GM23338 (cell line): Measurements from ENCODE around the gene PHTF2. TPM values are rescaled to one million over a fixed set of nuclear protein-coding genes. Genes with fewer than 3 reads are reported as not detected.

Experiments
- ATAC-seq: fragments of 200-7000 bp; cut with Tn5 transposase; 3 replicates; pipeline ENCODE4 v1.9.1; 2020
- DNase-seq: peaks from one replicate; pipeline ENCODE4 v3.0.0-alpha.2; 2015; ENCODE audit warnings: low spot score
- H2AFZ ChIP-seq: fragments of 200-600 bp; sonication (generic); 2 replicates; pipeline ENCODE4 v1.8.0; 2016; ENCODE audit warnings: antibody characterized with exemption, mild to moderate bottlenecking, moderate library complexity
- H3F3A ChIP-seq: fragments of 200-600 bp; sonication (generic); replicated peaks from 2 replicates; pipeline ENCODE4 v1.8.0; 2017; ENCODE audit warnings: antibody characterized with exemption, mixed run types, low read depth
- H3K27ac ChIP-seq: fragments of 200-600 bp; sonication (generic); 2 replicates; pipeline ENCODE4 v1.6.1; 2016; ENCODE audit warnings: low read depth
- H3K27me3 ChIP-seq: fragments of 200-600 bp; sonication (generic); 2 replicates; pipeline ENCODE4 v1.8.0; 2016; ENCODE audit warnings: mild to moderate bottlenecking, mixed run types, moderate library complexity; ENCODE audit not compliant: insufficient read depth
- H3K36me3 ChIP-seq: fragments of 200-600 bp; sonication (generic); 2 replicates; pipeline ENCODE4 v1.8.0; 2016; ENCODE audit warnings: mild to moderate bottlenecking; ENCODE audit not compliant: insufficient read depth
- H3K4me1 ChIP-seq: fragments of 200-600 bp; sonication (generic); 2 replicates; pipeline ENCODE4 v1.8.0; 2016; ENCODE audit warnings: mild to moderate bottlenecking, moderate library complexity; ENCODE audit not compliant: insufficient read depth
- H3K4me2 ChIP-seq: fragments of 200-600 bp; sonication (generic); 2 replicates; pipeline ENCODE4 v1.7.1; 2017; ENCODE audit warnings: mixed run types
- H3K4me3 ChIP-seq: fragments of 200-600 bp; sonication (generic); 2 replicates; pipeline ENCODE4 v1.6.1; 2016; ENCODE audit warnings: mixed run types
- H3K79me2 ChIP-seq: fragments of 200-600 bp; sonication (generic); replicated peaks from 2 replicates; pipeline ENCODE4 v1.8.0; 2017; ENCODE audit warnings: mild to moderate bottlenecking; ENCODE audit not compliant: insufficient read depth
- H3K9me2 ChIP-seq: fragments of 200-600 bp; sonication (generic); 2 replicates; pipeline ENCODE4 v1.8.0; 2017; ENCODE audit not compliant: insufficient read depth
- H4K20me1 ChIP-seq: fragments of 200-600 bp; sonication (generic); replicated peaks from 2 replicates; pipeline ENCODE4 v1.8.0; 2017; ENCODE audit warnings: mild to moderate bottlenecking; ENCODE audit not compliant: insufficient read depth
- H3K27ac Mint-ChIP-seq: 2 replicates; pipeline ENCODE4 v1.8.0; 2020; ENCODE audit warnings: inconsistent platforms, mild to moderate bottlenecking, moderate library complexity, mixed read lengths
- H3K27me3 Mint-ChIP-seq: 3 replicates; pipeline ENCODE4 v1.8.0; 2022; ENCODE audit warnings: low read depth, mild to moderate bottlenecking, moderate library complexity, mixed read lengths, inconsistent platforms; ENCODE audit not compliant: insufficient read depth, poor library complexity
- H3K36me3 Mint-ChIP-seq: 3 replicates; pipeline ENCODE4 v1.8.0; 2021; ENCODE audit warnings: low read depth, mild to moderate bottlenecking, inconsistent platforms, moderate library complexity, mixed read lengths
- H3K4me1 Mint-ChIP-seq: 3 replicates; pipeline ENCODE4 v1.8.0; 2020; ENCODE audit warnings: mild to moderate bottlenecking, inconsistent platforms, mixed read lengths
- H3K4me3 Mint-ChIP-seq: 3 replicates; pipeline ENCODE4 v1.8.0; 2021; ENCODE audit warnings: moderate library complexity, mild to moderate bottlenecking, inconsistent platforms, mixed read lengths
- H3K9me3 Mint-ChIP-seq: 3 replicates; pipeline ENCODE4 v1.8.0; 2020; ENCODE audit warnings: moderate library complexity, mild to moderate bottlenecking, inconsistent platforms, mixed read lengths
- CREB1 ChIP-seq: fragments of 250-450 bp; sonication (Bioruptor Pico); IDR thresholded peaks from 2 replicates; pipeline ENCODE4 v1.5.0; 2020; ENCODE audit warnings: low read depth, mild to moderate bottlenecking, moderate library complexity
- EZH2 ChIP-seq: fragments of 200-600 bp; sonication (generic); IDR thresholded peaks from one replicate; pipeline ENCODE4 v1.8.0; 2017; ENCODE audit warnings: antibody characterized with exemption, mild to moderate bottlenecking, low read depth; ENCODE audit not compliant: unreplicated experiment
- EZH2phosphoT487 ChIP-seq: fragments of 200-600 bp; sonication (generic); IDR thresholded peaks from one replicate; pipeline ENCODE4 v1.8.1; 2018; ENCODE audit warnings: antibody characterized with exemption; ENCODE audit not compliant: unreplicated experiment
- JUNB ChIP-seq: IDR thresholded peaks from one replicate; pipeline ENCODE4 v1.6.1; 2016; ENCODE audit warnings: antibody characterized with exemption; ENCODE audit not compliant: unreplicated experiment
- NANOG ChIP-seq: IDR thresholded peaks from 2 replicates; pipeline ENCODE4 v1.6.1; 2016; ENCODE audit warnings: antibody characterized with exemption, borderline replicate concordance
- POLR2AphosphoS5 ChIP-seq: IDR thresholded peaks from 2 replicates; pipeline ENCODE4 v1.6.1; 2016; ENCODE audit warnings: antibody characterized with exemption, low read depth
- STAT1 ChIP-seq: IDR thresholded peaks from one replicate; pipeline ENCODE4 v1.6.1; 2016; ENCODE audit warnings: antibody characterized with exemption; ENCODE audit not compliant: unreplicated experiment
- ZNF114 ChIP-seq: fragments of 250-450 bp; sonication (Bioruptor Pico); IDR thresholded peaks from 2 replicates; pipeline ENCODE4 v1.5.0; 2020; ENCODE audit warnings: mild to moderate bottlenecking, moderate library complexity
- ZNF331 ChIP-seq: fragments of 250-450 bp; sonication (Bioruptor Pico); IDR thresholded peaks from 2 replicates; pipeline ENCODE4 v1.5.0; 2020; ENCODE audit warnings: low read depth, mild to moderate bottlenecking, moderate library complexity
- polyA plus RNA-seq: library from polyadenylated mRNA; unstranded; fragments of >200 nt; fragmentation: Nextera tagmentation; extraction: Ambion mirVana; gene quantifications from 2 replicates; pipeline ENCODE4 v1.2.1, GENCODE V29; 2016
- total RNA-seq: library from RNA; depleted of rRNA; stranded (reverse); fragments of >200 nt; shearing (Covaris generic); gene quantifications from 2 replicates; pipeline ENCODE4 v1.2.3, GENCODE V29; 2014
- TF ChIP-seq, protein P1 (sequence below): IDR thresholded peaks from 2 replicates; pipeline ENCODE4 v1.6.1; 2016; ENCODE audit warnings: antibody characterized with exemption
- TF ChIP-seq, protein P2 (sequence below), 2 experiments: fragments of 200-600 bp in 1 of 2; sonication (generic) in 1 of 2; conservative IDR thresholded peaks; 2 replicates each; pipeline versions ENCODE4 v1.5.1 to v1.6.1; 2016 to 2017; ENCODE audit warnings: antibody characterized with exemption in 2 of 2, low read depth in 2 of 2, mild to moderate bottlenecking in 2 of 2, moderate library complexity in 1 of 2
- TF ChIP-seq, protein P3 (sequence below): fragments of 250-450 bp; sonication (Bioruptor Pico); IDR thresholded peaks from 2 replicates; pipeline ENCODE4 v1.5.0; 2020; ENCODE audit warnings: mild to moderate bottlenecking, moderate library complexity
- TF ChIP-seq, protein P4 (sequence below): IDR thresholded peaks from one replicate; pipeline ENCODE4 v1.6.1; 2018; ENCODE audit warnings: antibody characterized with exemption; ENCODE audit not compliant: unreplicated experiment

Gene PHTF2
- total and polyA plus RNA-seq, 2 experiments from 2014 or later, result 14.6 to 24.1 TPM

DNA sequence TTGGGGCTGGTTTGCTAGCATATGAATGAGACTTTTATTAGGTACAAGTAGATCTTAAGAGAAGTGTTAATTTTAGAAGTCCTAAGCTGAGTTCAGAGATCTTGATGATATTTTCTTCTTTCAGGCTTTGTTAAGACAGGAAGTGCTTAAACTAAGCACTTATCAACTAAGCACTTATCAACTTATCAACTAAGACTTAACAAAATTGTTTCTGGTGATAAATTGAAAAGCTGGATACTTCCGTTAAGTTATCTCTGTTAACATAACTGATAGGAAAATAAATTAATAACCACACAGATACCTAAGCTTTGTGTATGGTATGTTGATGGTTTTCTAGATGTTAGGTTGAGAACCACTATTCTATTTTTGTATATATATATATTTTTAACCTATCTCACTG, 113.7 kb downstream of the PHTF2 start:
- no peak overlapping the region for H3K27ac Mint-ChIP-seq
- Histone ChIP-seq H3K27me3 (no peaks in the 10 kb centered on the region), H3K4me3 (no peak overlapping the region), H4K20me1 (no peaks in the 10 kb centered on the region), H3K36me3 (no peaks in the 10 kb centered on the region), H2AFZ (no peak overlapping the region), H3K4me1 (no peaks in the 10 kb centered on the region), H3K4me2 (no peak overlapping the region), H3F3A (no peaks in the 10 kb centered on the region), H3K27ac (no peak overlapping the region), H3K79me2 (no peaks in the 10 kb centered on the region), H3K9me2 (no peaks in the 10 kb centered on the region)
- H3K27me3 Mint-ChIP-seq, result no peaks in the 10 kb centered on the region
- TF ChIP-seq EZH2 (no peak), POLR2AphosphoS5 (no peak), JUNB (no peak), EZH2phosphoT487 (no peak), CREB1 (CRISPR knock-in tag) (no peak), ZNF114 (CRISPR knock-in tag) (no peak), ZNF331 (no peak), NANOG (no peak), STAT1 (no peak)
- TF ChIP-seq, protein P1, sequence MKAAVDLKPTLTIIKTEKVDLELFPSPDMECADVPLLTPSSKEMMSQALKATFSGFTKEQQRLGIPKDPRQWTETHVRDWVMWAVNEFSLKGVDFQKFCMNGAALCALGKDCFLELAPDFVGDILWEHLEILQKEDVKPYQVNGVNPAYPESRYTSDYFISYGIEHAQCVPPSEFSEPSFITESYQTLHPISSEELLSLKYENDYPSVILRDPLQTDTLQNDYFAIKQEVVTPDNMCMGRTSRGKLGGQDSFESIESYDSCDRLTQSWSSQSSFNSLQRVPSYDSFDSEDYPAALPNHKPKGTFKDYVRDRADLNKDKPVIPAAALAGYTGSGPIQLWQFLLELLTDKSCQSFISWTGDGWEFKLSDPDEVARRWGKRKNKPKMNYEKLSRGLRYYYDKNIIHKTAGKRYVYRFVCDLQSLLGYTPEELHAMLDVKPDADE, result no peak
- TF ChIP-seq, protein P2, sequence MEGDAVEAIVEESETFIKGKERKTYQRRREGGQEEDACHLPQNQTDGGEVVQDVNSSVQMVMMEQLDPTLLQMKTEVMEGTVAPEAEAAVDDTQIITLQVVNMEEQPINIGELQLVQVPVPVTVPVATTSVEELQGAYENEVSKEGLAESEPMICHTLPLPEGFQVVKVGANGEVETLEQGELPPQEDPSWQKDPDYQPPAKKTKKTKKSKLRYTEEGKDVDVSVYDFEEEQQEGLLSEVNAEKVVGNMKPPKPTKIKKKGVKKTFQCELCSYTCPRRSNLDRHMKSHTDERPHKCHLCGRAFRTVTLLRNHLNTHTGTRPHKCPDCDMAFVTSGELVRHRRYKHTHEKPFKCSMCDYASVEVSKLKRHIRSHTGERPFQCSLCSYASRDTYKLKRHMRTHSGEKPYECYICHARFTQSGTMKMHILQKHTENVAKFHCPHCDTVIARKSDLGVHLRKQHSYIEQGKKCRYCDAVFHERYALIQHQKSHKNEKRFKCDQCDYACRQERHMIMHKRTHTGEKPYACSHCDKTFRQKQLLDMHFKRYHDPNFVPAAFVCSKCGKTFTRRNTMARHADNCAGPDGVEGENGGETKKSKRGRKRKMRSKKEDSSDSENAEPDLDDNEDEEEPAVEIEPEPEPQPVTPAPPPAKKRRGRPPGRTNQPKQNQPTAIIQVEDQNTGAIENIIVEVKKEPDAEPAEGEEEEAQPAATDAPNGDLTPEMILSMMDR (conservative IDR thresholded peaks at IDR 0.05; ENCODE audit: low read depth in 2 of 2), result no peak
- TF ChIP-seq, protein P3, sequence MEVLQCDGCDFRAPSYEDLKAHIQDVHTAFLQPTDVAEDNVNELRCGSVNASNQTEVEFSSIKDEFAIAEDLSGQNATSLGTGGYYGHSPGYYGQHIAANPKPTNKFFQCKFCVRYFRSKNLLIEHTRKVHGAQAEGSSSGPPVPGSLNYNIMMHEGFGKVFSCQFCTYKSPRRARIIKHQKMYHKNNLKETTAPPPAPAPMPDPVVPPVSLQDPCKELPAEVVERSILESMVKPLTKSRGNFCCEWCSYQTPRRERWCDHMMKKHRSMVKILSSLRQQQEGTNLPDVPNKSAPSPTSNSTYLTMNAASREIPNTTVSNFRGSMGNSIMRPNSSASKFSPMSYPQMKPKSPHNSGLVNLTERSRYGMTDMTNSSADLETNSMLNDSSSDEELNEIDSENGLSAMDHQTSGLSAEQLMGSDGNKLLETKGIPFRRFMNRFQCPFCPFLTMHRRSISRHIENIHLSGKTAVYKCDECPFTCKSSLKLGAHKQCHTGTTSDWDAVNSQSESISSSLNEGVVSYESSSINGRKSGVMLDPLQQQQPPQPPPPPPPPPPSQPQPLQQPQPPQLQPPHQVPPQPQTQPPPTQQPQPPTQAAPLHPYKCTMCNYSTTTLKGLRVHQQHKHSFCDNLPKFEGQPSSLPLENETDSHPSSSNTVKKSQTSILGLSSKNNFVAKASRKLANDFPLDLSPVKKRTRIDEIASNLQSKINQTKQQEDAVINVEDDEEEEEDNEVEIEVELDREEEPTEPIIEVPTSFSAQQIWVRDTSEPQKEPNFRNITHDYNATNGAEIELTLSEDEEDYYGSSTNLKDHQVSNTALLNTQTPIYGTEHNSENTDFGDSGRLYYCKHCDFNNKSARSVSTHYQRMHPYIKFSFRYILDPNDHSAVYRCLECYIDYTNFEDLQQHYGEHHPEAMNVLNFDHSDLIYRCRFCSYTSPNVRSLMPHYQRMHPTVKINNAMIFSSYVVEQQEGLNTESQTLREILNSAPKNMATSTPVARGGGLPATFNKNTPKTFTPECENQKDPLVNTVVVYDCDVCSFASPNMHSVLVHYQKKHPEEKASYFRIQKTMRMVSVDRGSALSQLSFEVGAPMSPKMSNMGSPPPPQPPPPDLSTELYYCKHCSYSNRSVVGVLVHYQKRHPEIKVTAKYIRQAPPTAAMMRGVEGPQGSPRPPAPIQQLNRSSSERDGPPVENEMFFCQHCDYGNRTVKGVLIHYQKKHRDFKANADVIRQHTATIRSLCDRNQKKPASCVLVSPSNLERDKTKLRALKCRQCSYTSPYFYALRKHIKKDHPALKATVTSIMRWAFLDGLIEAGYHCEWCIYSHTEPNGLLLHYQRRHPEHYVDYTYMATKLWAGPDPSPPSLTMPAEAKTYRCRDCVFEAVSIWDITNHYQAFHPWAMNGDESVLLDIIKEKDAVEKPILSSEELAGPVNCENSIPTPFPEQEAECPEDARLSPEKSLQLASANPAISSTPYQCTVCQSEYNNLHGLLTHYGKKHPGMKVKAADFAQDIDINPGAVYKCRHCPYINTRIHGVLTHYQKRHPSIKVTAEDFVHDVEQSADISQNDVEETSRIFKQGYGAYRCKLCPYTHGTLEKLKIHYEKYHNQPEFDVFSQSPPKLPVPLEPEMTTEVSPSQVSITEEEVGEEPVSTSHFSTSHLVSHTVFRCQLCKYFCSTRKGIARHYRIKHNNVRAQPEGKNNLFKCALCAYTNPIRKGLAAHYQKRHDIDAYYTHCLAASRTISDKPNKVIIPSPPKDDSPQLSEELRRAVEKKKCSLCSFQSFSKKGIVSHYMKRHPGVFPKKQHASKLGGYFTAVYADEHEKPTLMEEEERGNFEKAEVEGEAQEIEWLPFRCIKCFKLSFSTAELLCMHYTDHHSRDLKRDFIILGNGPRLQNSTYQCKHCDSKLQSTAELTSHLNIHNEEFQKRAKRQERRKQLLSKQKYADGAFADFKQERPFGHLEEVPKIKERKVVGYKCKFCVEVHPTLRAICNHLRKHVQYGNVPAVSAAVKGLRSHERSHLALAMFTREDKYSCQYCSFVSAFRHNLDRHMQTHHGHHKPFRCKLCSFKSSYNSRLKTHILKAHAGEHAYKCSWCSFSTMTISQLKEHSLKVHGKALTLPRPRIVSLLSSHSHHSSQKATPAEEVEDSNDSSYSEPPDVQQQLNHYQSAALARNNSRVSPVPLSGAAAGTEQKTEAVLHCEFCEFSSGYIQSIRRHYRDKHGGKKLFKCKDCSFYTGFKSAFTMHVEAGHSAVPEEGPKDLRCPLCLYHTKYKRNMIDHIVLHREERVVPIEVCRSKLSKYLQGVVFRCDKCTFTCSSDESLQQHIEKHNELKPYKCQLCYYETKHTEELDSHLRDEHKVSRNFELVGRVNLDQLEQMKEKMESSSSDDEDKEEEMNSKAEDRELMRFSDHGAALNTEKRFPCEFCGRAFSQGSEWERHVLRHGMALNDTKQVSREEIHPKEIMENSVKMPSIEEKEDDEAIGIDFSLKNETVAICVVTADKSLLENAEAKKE, result no peak
- TF ChIP-seq, protein P4, sequence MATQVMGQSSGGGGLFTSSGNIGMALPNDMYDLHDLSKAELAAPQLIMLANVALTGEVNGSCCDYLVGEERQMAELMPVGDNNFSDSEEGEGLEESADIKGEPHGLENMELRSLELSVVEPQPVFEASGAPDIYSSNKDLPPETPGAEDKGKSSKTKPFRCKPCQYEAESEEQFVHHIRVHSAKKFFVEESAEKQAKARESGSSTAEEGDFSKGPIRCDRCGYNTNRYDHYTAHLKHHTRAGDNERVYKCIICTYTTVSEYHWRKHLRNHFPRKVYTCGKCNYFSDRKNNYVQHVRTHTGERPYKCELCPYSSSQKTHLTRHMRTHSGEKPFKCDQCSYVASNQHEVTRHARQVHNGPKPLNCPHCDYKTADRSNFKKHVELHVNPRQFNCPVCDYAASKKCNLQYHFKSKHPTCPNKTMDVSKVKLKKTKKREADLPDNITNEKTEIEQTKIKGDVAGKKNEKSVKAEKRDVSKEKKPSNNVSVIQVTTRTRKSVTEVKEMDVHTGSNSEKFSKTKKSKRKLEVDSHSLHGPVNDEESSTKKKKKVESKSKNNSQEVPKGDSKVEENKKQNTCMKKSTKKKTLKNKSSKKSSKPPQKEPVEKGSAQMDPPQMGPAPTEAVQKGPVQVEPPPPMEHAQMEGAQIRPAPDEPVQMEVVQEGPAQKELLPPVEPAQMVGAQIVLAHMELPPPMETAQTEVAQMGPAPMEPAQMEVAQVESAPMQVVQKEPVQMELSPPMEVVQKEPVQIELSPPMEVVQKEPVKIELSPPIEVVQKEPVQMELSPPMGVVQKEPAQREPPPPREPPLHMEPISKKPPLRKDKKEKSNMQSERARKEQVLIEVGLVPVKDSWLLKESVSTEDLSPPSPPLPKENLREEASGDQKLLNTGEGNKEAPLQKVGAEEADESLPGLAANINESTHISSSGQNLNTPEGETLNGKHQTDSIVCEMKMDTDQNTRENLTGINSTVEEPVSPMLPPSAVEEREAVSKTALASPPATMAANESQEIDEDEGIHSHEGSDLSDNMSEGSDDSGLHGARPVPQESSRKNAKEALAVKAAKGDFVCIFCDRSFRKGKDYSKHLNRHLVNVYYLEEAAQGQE, result no peak
- peaks cover 3% of the 10 kb centered on the region; the same call in 2 of the 3 replicates for H3K4me1 Mint-ChIP-seq
- H3K9me3 Mint-ChIP-seq, result no peaks in the 10 kb centered on the region
- H3K4me3 Mint-ChIP-seq, result no peak overlapping the region
- ATAC-seq (no peak), DNase-seq (no peak)
- no peaks in the 10 kb centered on the region for H3K36me3 Mint-ChIP-seq
